H1 (cell line): ENCODE results near the gene DUSP10. TPM values are rescaled to one million over a fixed set of nuclear protein-coding genes. Genes with fewer than 3 reads are reported as not detected.

Experiments used
- GABPA ChIP-seq: IDR thresholded peaks from 2 replicates; pipeline ENCODE4 v1.6.1; 2011; ENCODE audit warnings: mild to moderate bottlenecking, low read length, moderate library complexity, borderline replicate concordance; ENCODE audit not compliant: insufficient read depth
- GTF2F1 ChIP-seq: IDR thresholded peaks from 2 replicates; pipeline ENCODE4 v1.6.1; 2012; ENCODE audit warnings: low read depth, low read length, improper control_type of control experiment, borderline replicate concordance
- KDM1A ChIP-seq: fragments of 200-600, 300-600 bp; sonication (generic); IDR thresholded peaks from 2 replicates; pipeline ENCODE4 v1.7.1; 2016; ENCODE audit warnings: mild to moderate bottlenecking, low read length, borderline replicate concordance
- MAFK ChIP-seq: IDR thresholded peaks from 2 replicates; pipeline ENCODE4 v1.6.1; 2012; ENCODE audit warnings: low read depth, mild to moderate bottlenecking, improper control_type of control experiment, low read length
- POLR2AphosphoS5 ChIP-seq: IDR thresholded peaks from 2 replicates; pipeline ENCODE4 v1.6.1; 2011; ENCODE audit warnings: low read depth, low read length
- RBBP5 ChIP-seq: IDR thresholded peaks from 2 replicates; pipeline ENCODE4 v1.7.1; 2012; ENCODE audit warnings: low read depth, mild to moderate bottlenecking, inconsistent platforms, low read length, moderate library complexity, borderline replicate concordance
- TCF12 ChIP-seq: IDR thresholded peaks from 2 replicates; pipeline ENCODE4 v1.6.1; 2011; ENCODE audit warnings: low read depth, mild to moderate bottlenecking, low read length
- ZNF274 ChIP-seq: IDR thresholded peaks from 2 replicates; pipeline ENCODE4 v1.7.0; 2012; ENCODE audit warnings: low read length, borderline replicate concordance; ENCODE audit errors: extremely low read depth
- polyA plus RNA-seq, 7 experiments: library from polyadenylated mRNA; depleted of rRNA in 3 of 7; stranded (reverse) in 5 of 7; unstranded in 2 of 7; fragments of >200 nt in 5 of 7; fragments of 200-250 nt in 2 of 7; gene quantifications; 1 replicate in 5 of 7; 2 replicates in 1 of 7; 4 replicates in 1 of 7; pipeline versions ENCODE4 v1.2.1 to v1.2.3, GENCODE V29; 2011 to 2013; ENCODE audit warnings: missing spikeins in 2 of 7, mixed read lengths in 2 of 7
- total RNA-seq: library from RNA; stranded (reverse); fragmentation: NEBNext Ultra II Directional; extraction: Animal tissue kit (Norgen Biotek cat#: 25700); gene quantifications from 2 replicates; pipeline ENCODE4 v1.2.1, GENCODE V29; 2021
- TF ChIP-seq, protein P1 (sequence below): fragments of 300-600 bp; sonication (generic); IDR thresholded peaks from 2 replicates; pipeline ENCODE4 v1.7.1; 2012; ENCODE audit warnings: low read length, moderate library complexity, mild to moderate bottlenecking, inconsistent platforms; ENCODE audit not compliant: insufficient replicate concordance
- TF ChIP-seq, protein P2 (sequence below): IDR thresholded peaks from 2 replicates; pipeline ENCODE4 v1.6.1; 2011; ENCODE audit warnings: low read depth, mild to moderate bottlenecking, low read length; ENCODE audit not compliant: insufficient read depth
- TF ChIP-seq, protein P3 (sequence below): IDR thresholded peaks from 2 replicates; pipeline ENCODE4 v1.6.1; 2012; ENCODE audit warnings: inconsistent platforms

Gene DUSP10
- total and polyA plus RNA-seq, 2 of the 8 experiments (the other 6 are each of a cell fraction or from before 2014, with no cell fraction given): 1.2 TPM

DNA sequence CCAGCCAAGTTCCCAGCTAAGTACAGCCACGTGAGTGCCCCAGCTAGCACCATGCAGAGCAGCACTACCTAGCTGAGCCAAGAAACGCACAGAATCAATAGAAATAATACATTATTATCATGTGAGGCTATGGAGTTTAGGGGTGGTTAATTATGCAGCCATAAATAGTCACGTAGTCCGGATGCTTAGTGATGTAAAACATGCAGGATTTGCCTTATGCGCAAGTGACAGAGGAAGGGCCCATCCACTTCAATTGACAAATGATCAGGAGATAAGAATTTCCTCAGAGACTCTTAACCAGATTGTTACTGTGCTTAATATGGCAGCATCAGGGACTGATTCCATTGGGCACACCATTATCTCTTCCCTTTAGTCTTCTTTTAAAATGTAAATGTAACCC, 44.8 kb upstream of the DUSP10 start (continued):
- TF ChIP-seq, protein P1, sequence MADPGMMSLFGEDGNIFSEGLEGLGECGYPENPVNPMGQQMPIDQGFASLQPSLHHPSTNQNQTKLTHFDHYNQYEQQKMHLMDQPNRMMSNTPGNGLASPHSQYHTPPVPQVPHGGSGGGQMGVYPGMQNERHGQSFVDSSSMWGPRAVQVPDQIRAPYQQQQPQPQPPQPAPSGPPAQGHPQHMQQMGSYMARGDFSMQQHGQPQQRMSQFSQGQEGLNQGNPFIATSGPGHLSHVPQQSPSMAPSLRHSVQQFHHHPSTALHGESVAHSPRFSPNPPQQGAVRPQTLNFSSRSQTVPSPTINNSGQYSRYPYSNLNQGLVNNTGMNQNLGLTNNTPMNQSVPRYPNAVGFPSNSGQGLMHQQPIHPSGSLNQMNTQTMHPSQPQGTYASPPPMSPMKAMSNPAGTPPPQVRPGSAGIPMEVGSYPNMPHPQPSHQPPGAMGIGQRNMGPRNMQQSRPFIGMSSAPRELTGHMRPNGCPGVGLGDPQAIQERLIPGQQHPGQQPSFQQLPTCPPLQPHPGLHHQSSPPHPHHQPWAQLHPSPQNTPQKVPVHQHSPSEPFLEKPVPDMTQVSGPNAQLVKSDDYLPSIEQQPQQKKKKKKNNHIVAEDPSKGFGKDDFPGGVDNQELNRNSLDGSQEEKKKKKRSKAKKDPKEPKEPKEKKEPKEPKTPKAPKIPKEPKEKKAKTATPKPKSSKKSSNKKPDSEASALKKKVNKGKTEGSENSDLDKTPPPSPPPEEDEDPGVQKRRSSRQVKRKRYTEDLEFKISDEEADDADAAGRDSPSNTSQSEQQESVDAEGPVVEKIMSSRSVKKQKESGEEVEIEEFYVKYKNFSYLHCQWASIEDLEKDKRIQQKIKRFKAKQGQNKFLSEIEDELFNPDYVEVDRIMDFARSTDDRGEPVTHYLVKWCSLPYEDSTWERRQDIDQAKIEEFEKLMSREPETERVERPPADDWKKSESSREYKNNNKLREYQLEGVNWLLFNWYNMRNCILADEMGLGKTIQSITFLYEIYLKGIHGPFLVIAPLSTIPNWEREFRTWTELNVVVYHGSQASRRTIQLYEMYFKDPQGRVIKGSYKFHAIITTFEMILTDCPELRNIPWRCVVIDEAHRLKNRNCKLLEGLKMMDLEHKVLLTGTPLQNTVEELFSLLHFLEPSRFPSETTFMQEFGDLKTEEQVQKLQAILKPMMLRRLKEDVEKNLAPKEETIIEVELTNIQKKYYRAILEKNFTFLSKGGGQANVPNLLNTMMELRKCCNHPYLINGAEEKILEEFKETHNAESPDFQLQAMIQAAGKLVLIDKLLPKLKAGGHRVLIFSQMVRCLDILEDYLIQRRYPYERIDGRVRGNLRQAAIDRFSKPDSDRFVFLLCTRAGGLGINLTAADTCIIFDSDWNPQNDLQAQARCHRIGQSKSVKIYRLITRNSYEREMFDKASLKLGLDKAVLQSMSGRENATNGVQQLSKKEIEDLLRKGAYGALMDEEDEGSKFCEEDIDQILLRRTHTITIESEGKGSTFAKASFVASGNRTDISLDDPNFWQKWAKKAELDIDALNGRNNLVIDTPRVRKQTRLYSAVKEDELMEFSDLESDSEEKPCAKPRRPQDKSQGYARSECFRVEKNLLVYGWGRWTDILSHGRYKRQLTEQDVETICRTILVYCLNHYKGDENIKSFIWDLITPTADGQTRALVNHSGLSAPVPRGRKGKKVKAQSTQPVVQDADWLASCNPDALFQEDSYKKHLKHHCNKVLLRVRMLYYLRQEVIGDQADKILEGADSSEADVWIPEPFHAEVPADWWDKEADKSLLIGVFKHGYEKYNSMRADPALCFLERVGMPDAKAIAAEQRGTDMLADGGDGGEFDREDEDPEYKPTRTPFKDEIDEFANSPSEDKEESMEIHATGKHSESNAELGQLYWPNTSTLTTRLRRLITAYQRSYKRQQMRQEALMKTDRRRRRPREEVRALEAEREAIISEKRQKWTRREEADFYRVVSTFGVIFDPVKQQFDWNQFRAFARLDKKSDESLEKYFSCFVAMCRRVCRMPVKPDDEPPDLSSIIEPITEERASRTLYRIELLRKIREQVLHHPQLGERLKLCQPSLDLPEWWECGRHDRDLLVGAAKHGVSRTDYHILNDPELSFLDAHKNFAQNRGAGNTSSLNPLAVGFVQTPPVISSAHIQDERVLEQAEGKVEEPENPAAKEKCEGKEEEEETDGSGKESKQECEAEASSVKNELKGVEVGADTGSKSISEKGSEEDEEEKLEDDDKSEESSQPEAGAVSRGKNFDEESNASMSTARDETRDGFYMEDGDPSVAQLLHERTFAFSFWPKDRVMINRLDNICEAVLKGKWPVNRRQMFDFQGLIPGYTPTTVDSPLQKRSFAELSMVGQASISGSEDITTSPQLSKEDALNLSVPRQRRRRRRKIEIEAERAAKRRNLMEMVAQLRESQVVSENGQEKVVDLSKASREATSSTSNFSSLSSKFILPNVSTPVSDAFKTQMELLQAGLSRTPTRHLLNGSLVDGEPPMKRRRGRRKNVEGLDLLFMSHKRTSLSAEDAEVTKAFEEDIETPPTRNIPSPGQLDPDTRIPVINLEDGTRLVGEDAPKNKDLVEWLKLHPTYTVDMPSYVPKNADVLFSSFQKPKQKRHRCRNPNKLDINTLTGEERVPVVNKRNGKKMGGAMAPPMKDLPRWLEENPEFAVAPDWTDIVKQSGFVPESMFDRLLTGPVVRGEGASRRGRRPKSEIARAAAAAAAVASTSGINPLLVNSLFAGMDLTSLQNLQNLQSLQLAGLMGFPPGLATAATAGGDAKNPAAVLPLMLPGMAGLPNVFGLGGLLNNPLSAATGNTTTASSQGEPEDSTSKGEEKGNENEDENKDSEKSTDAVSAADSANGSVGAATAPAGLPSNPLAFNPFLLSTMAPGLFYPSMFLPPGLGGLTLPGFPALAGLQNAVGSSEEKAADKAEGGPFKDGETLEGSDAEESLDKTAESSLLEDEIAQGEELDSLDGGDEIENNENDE: no peak
- TF ChIP-seq ZNF274: no peak
- TF ChIP-seq, protein P2, sequence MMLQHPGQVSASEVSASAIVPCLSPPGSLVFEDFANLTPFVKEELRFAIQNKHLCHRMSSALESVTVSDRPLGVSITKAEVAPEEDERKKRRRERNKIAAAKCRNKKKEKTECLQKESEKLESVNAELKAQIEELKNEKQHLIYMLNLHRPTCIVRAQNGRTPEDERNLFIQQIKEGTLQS: no peak
- TF ChIP-seq TCF12: no peak
- no peak for TF ChIP-seq KDM1A
- no peak for TF ChIP-seq POLR2AphosphoS5
- no peak for TF ChIP-seq MAFK
- TF ChIP-seq GTF2F1: no peak
- TF ChIP-seq RBBP5: no peak
- TF ChIP-seq, protein P3, sequence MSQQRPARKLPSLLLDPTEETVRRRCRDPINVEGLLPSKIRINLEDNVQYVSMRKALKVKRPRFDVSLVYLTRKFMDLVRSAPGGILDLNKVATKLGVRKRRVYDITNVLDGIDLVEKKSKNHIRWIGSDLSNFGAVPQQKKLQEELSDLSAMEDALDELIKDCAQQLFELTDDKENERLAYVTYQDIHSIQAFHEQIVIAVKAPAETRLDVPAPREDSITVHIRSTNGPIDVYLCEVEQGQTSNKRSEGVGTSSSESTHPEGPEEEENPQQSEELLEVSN: no peak
- TF ChIP-seq GABPA: no peak
